ENCODE measurements around the gene CCDC136.

The CCDC136 gene

DNA sequence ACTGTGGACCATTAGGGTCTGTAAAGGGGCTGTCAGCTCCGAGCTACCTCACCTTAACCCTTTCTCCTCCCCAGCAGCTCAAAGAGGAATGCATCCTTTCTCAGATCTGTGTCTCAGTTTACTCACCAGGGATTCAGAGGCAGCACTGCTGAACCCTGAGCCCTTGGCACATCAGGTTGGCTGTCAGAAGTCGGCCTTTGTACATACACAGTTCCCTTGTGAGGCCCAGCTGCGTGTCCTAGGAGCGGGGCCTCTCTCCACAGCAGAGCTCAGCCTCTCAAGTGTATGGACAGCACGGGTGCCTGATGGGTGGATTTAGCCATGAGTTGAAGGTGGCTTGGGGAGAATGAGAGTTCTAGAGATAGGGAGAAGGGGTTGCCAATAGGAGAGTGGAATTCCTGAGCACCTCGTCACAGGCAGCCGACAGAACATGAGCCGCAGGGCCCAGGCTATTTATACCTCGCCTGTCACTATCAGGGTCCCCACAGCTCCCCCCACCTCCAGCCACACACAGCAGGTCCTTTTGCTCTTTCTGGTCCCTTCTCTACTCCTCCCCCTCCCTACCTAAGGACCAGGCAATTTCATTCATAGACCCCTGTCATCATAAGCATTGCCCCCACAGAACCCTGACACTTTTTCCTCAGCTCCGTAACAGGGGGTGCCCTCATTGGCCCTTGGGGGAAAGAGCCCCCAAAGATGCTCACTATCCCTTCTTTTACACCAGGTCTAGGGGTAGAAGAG is 36.4 kb downstream of the CCDC136 start:
- H3K27me3 Mint-ChIP-seq (ENCODE audit: low read depth), result peaks cover 3% of the 10 kb centered on the region

DNA sequence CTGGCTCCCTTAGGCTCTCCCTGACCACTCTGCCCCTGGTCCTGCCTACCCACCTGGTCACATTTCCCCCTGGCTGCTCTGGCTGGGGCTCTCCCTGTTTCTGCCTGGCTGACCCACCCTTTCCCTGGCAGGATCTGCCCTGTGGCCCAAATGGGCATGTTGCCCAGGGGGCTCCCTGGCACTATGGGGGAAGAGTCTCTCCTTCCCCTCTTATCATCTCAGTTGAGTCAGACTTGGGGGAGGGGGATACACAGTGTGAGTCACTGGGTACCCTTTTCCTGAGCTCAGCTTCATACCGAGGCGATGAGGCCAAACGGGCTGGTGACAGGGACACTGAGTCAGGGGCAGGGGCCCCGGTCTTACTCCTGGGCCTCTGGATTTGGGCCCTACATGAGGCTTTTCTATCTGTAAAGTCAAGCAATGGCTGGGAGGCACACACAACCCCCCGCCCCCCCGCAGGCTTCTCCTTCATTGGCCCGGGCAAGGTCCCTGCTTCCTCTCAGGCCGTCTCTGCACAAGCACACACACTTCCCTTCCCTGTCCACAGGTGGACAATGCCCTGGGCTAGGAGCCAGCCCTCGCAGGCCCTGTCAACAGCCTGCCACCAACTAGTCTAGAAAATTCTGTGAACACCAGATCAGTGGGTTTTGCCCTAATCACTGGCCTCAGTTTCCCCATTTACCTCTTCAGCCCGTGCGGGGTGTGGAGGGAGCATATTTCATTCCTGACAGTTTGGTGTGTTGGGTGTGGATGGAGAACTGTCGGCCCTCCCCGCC is 37.8 kb downstream of the CCDC136 start:
- TF ChIP-seq, protein P1, sequence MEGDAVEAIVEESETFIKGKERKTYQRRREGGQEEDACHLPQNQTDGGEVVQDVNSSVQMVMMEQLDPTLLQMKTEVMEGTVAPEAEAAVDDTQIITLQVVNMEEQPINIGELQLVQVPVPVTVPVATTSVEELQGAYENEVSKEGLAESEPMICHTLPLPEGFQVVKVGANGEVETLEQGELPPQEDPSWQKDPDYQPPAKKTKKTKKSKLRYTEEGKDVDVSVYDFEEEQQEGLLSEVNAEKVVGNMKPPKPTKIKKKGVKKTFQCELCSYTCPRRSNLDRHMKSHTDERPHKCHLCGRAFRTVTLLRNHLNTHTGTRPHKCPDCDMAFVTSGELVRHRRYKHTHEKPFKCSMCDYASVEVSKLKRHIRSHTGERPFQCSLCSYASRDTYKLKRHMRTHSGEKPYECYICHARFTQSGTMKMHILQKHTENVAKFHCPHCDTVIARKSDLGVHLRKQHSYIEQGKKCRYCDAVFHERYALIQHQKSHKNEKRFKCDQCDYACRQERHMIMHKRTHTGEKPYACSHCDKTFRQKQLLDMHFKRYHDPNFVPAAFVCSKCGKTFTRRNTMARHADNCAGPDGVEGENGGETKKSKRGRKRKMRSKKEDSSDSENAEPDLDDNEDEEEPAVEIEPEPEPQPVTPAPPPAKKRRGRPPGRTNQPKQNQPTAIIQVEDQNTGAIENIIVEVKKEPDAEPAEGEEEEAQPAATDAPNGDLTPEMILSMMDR (IDR thresholded peaks at IDR 0.05; ENCODE audit: unreplicated experiment in 3 of 3), result no peak
- Mint-ChIP-seq H3K4me1 (peaks cover 42% of the 10 kb centered on the region), H3K9me3 (no peaks in the 10 kb centered on the region), H3K36me3 (ENCODE audit: low read depth) (peaks cover 2% of the 10 kb centered on the region), H3K27ac (peak overlapping the region; percentile 45 to 60 (median 52)), H3K4me3 (peak overlapping the region; percentile 72 to 83 (median 81)), H3K27me3 (ENCODE audit: low read depth) (peaks cover 3% of the 10 kb centered on the region)

More for the DNA sequence above, 36.4 kb downstream of the CCDC136 start:
- Mint-ChIP-seq H3K4me1 (peaks cover 29% of the 10 kb centered on the region), H3K9me3 (no peaks in the 10 kb centered on the region), H3K27ac (peak overlapping the region; percentile 66 to 87 (median 81)), H3K4me3 (peak overlapping the region; percentile 33 to 76 (median 74)), H3K36me3 (ENCODE audit: low read depth) (no peaks in the 10 kb centered on the region)
- TF ChIP-seq, protein P1 (IDR thresholded peaks at IDR 0.05; ENCODE audit: unreplicated experiment in 3 of 3), result no peak

DNA sequence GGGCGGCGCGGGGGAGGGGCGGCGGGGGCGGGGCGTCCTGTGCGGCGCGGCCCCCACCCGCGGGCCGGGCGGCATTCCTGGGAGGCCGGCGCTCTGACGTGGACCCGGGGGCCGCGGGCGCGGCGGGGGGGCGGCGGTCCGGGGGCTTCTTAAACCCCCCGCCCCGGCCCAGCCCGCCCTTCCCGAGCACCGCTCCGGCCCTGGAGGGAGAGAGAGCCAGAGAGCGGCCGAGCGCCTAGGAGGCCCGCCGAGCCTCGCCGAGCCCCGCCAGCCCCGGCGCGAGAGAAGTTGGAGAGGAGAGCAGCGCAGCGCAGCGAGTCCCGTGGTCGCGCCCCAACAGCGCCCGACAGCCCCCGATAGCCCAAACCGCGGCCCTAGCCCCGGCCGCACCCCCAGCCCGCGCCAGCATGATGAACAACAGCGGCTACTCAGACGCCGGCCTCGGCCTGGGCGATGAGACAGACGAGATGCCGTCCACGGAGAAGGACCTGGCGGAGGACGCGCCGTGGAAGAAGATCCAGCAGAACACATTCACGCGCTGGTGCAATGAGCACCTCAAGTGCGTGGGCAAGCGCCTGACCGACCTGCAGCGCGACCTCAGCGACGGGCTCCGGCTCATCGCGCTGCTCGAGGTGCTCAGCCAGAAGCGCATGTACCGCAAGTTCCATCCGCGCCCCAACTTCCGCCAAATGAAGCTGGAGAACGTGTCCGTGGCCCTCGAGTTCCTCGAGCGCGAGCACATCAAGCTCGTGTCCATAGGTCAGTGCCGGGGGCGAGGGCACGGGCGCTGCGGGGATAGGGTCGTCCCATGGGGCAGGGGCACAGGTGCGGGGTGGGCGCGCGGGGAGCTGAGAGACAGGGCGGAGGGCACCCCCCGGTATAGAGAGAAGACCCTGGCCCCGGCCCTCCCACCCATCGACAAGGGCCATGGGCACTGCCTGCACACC is 38.7 kb downstream of the CCDC136 start, which contains the start of gene FLNC:
Gene FLNC, plus strand, starts transcription at position 176 of the 947 bp plus-strand sequence. Its CDS starts 232 bp downstream, at position 408.
- H3K27me3 Mint-ChIP-seq (ENCODE audit: low read depth), result peaks cover 3% of the 10 kb centered on the region
- peaks cover 5% of the 10 kb centered on the region for H3K36me3 Mint-ChIP-seq (ENCODE audit: low read depth)
- peak within 1 kb of the TSS; percentile 77 to 98 (median 95) for H3K27ac Mint-ChIP-seq
- no peaks in the 10 kb centered on the region for H3K9me3 Mint-ChIP-seq
- peaks cover 47% of the 10 kb centered on the region for H3K4me1 Mint-ChIP-seq
- peak within 1 kb of the TSS; percentile 91 to 94 (median 92) for H3K4me3 Mint-ChIP-seq
- TF ChIP-seq, protein P1 (IDR thresholded peaks at IDR 0.05; ENCODE audit: unreplicated experiment in 3 of 3), result no peak

DNA sequence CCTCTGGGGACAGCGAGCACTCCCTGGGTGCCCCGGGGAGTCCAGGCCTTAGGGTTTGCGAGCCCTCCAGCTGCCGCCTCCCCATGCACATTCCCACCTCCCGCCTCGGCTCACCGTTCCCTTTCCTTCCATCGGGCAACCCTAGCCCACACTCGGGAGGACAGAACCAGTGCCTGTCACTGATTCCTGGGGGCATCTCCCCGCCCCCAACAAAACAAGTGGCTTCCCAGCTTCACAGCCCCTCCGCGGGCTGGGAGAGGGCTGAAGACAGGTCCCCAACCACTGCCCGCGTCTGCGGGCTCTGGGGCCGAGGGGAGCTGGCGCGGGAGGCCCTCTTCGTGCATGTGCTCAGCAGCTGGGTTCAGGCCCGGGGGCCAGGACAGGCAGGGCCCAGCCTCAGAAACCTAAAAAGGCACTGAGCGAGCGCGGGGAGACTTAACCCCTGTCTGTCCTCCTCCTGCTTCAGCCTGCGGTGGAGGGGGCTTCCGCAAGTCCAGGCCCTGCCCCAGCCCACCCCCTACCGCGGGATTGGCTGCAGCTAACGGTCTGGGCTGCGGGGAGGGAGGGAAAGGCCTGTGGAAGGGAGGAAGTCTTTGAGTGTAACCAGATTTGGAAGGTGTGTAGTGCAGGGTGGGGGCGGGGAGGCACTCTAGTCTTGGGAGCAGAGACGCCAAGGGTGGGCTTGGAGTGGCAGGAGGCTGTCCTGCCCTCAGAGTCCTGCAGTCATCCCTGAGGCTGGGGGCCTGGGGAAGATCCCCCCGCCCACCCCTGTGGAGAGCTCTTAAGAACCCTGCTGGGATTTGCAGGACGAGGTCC is 39.6 kb downstream of the CCDC136 start:
- Mint-ChIP-seq H3K36me3 (ENCODE audit: low read depth) (peaks cover 10% of the 10 kb centered on the region), H3K9me3 (no peaks in the 10 kb centered on the region), H3K27ac (peak overlapping the region; percentile 77 to 98 (median 95)), H3K4me1 (peaks cover 56% of the 10 kb centered on the region), H3K27me3 (ENCODE audit: low read depth) (peaks cover 3% of the 10 kb centered on the region), H3K4me3 (peak overlapping the region; percentile 91 to 94 (median 92))
- TF ChIP-seq, protein P1 (IDR thresholded peaks at IDR 0.05; ENCODE audit: unreplicated experiment in 3 of 3), result no peak

Measured in nephron (organoid).